Measurements from ENCODE around the gene ARFIP1.

DNA sequence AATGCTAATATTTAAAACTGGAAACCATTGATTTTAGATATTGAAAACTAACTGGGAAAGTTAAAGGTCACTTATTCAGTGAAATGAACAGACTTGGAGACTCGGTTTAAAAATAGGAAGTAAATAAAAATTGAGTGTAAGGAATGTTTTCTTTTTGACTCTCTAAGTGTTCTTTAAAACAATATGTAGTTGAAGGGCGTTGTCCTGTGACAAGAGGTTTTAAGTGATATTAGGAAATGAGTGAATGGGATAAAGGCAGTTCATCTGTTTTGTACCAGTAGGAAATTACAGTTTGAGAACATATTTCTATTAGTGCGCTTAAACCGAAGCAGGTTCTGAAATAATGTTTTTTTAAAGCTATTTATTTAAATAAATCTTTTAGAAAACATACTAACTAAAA, 77.2 kb downstream of the ARFIP1 start:
- TF ChIP-seq, protein P1, sequence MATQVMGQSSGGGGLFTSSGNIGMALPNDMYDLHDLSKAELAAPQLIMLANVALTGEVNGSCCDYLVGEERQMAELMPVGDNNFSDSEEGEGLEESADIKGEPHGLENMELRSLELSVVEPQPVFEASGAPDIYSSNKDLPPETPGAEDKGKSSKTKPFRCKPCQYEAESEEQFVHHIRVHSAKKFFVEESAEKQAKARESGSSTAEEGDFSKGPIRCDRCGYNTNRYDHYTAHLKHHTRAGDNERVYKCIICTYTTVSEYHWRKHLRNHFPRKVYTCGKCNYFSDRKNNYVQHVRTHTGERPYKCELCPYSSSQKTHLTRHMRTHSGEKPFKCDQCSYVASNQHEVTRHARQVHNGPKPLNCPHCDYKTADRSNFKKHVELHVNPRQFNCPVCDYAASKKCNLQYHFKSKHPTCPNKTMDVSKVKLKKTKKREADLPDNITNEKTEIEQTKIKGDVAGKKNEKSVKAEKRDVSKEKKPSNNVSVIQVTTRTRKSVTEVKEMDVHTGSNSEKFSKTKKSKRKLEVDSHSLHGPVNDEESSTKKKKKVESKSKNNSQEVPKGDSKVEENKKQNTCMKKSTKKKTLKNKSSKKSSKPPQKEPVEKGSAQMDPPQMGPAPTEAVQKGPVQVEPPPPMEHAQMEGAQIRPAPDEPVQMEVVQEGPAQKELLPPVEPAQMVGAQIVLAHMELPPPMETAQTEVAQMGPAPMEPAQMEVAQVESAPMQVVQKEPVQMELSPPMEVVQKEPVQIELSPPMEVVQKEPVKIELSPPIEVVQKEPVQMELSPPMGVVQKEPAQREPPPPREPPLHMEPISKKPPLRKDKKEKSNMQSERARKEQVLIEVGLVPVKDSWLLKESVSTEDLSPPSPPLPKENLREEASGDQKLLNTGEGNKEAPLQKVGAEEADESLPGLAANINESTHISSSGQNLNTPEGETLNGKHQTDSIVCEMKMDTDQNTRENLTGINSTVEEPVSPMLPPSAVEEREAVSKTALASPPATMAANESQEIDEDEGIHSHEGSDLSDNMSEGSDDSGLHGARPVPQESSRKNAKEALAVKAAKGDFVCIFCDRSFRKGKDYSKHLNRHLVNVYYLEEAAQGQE (IDR thresholded peaks at IDR 0.05; ENCODE audit: low read depth): no peak
- TF ChIP-seq TAF1 (IDR thresholded peaks at IDR 0.05; ENCODE audit: low read depth) (no peak), CEBPB (IDR thresholded peaks at IDR 0.05) (no peak), EP300 (IDR thresholded peaks at IDR 0.05; ENCODE audit: borderline replicate concordance) (no peak), RAD21 (IDR thresholded peaks at IDR 0.05; ENCODE audit: low read depth) (no peak), NFIC (IDR thresholded peaks at IDR 0.05) (no peak), EGR1 (IDR thresholded peaks at IDR 0.05) (no peak), CREB1 (IDR thresholded peaks at IDR 0.05; ENCODE audit: low read depth) (no peak), TCF12 (IDR thresholded peaks at IDR 0.05; ENCODE audit: low read depth) (no peak)
- TF ChIP-seq, protein P2, sequence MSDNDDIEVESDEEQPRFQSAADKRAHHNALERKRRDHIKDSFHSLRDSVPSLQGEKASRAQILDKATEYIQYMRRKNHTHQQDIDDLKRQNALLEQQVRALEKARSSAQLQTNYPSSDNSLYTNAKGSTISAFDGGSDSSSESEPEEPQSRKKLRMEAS (IDR thresholded peaks at IDR 0.05): no peak
- TF ChIP-seq, protein P3, sequence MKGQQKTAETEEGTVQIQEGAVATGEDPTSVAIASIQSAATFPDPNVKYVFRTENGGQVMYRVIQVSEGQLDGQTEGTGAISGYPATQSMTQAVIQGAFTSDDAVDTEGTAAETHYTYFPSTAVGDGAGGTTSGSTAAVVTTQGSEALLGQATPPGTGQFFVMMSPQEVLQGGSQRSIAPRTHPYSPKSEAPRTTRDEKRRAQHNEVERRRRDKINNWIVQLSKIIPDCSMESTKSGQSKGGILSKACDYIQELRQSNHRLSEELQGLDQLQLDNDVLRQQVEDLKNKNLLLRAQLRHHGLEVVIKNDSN (IDR thresholded peaks at IDR 0.05): no peak

Measured in Ishikawa (cell line).